ENCODE results near the gene B4GAT1. TPM values are rescaled to one million over a fixed set of nuclear protein-coding genes. Genes with fewer than 3 reads are reported as not detected.

B4GAT1 gene
- polyA plus RNA-seq, 1 of the 3 experiments (the other 2 are of a cell fraction) = 26.4 TPM

GRCh38 chr11:66315921-66316811, 31.3 kb downstream of the B4GAT1 start (continued):
- TF ChIP-seq SMC3 (IDR thresholded peaks at IDR 0.05; ENCODE audit: low read depth, low read length) (no peak), RFX5 (IDR thresholded peaks at IDR 0.05; ENCODE audit: low read length) (no peak), PBX3 (IDR thresholded peaks at IDR 0.05) (no peak), RCOR1 (IDR thresholded peaks at IDR 0.05; ENCODE audit: low read length) (no peak), RXRA (IDR thresholded peaks at IDR 0.05; ENCODE audit: borderline replicate concordance, low read depth) (no peak), TCF12 (IDR thresholded peaks at IDR 0.05) (no peak), FOXJ3 (CRISPR knock-in tag; IDR thresholded peaks at IDR 0.05) (no peak), CHD2 (IDR thresholded peaks at IDR 0.05; ENCODE audit: low read length, partially characterized antibody) (no peak), JUND (IDR thresholded peaks at IDR 0.05) (no peak)

GRCh38 chr11:66315498-66315885, 31.9 kb downstream of the B4GAT1 start:
- 98% methylated on average over 14 of the region's 14 CpGs for WGBS (ENCODE audit: low lambda C conversion rate)
- H3K79me2 ChIP-seq (ENCODE audit: insufficient read depth) = no peaks in the 10 kb centered on the region
- POLR2A ChIA-PET = no interaction called here
- no peak for DNase-seq
- peak overlapping the region in 1 of 2 experiments; percentile 100; a peak in 1 of 4 replicates for H3K27ac ChIP-seq (ENCODE audit: low read depth in 2 of 2, low read length in 1 of 2)
- CTCF ChIA-PET = interaction anchor here (1.1 to 12.4 kb wide), 5 partner anchors 16 to 73 kb away, joined by 3 to 280 read pairs (median 3); partner anchors contain the start of genes B4GAT1, BRMS1, RIN1 and YIF1A
- no peaks in the 10 kb centered on the region for H4K20me1 ChIP-seq (ENCODE audit: insufficient read depth)
- H3K36me3 ChIP-seq (replicated peaks in 1 of 2; ENCODE audit: control insufficient read depth in 1 of 2, insufficient read depth in 2 of 2, low read length in 1 of 2) = no peaks in the 10 kb centered on the region
- no peak overlapping the region for H3K9ac ChIP-seq
- H3K9me3 ChIP-seq = no peaks in the 10 kb centered on the region
- TF ChIP-seq CTCF (IDR thresholded peaks at IDR 0.05) = no peak
- no peak overlapping the region for H3K4me2 ChIP-seq
- no peaks in the 10 kb centered on the region for H3K9me2 ChIP-seq
- H3K4me3 ChIP-seq (ENCODE audit: low read depth in 2 of 2, low read length in 1 of 2) = no peak overlapping the region
- H3F3A ChIP-seq (replicated peaks; ENCODE audit: insufficient read depth) = peaks cover 12% of the 10 kb centered on the region
- H2AFZ ChIP-seq (ENCODE audit: low read depth) = no peak overlapping the region
- H3K27me3 ChIP-seq (ENCODE audit: insufficient read depth) = no peaks in the 10 kb centered on the region
- peaks cover 32 to 66% of the 10 kb centered on the region in 2 experiments for H3K4me1 ChIP-seq (ENCODE audit: control insufficient read depth in 1 of 2, insufficient read depth in 2 of 2, low read depth in 1 of 2, low read length in 1 of 2)

Data from SK-N-SH (cell line).